ENCODE results near the gene RPS14. TPM values are rescaled to one million over a fixed set of nuclear protein-coding genes. Genes with fewer than 3 reads are reported as not detected.
"Not testable (repeated sequence)": the region's sequence is repeated elsewhere in the genome, so short reads cannot be mapped to it uniquely, and the experiment has no call there.

RPS14 gene
- total RNA-seq, 1 donor from 2014 or later = 1,931 TPM

DNA sequence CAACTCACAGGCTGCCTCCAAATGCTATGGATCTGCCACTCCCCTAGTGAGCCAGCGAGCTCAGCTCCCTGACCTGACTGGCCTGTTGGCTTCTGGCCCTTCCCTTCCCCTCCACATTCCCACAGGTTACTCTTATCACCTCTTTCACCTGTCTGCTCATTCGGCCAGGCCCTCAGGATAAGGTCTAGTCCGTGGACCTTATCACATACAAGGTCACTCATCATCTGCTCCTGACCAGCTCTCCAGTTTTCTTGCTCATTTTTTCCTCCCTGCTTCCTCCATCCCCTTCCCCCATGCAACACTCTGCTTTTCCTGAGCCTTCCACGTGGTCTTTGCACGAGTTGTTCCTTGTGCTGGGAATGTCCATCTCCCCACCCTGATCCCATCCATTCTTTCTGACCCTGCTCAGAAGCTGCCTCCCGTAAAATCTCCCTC is 32.5 kb upstream of the RPS14 start:
- intact Hi-C loops (cut with micrococcal nuclease) = no loop called here

DNA sequence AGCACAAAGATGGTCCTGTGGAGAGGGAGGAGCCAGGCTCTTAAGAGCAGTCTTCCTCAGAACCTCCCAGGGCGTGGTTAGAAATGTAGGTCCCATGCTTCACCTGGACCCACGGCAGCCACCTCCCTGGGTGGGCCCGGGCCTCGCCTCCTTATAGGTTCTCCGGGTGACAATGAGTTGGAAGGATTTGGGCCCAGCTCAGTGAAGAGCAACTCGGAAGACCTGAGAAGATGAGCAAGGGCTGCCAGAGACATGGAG is 32.1 kb upstream of the RPS14 start:
- intact Hi-C loops (cut with micrococcal nuclease) = no loop called here

DNA sequence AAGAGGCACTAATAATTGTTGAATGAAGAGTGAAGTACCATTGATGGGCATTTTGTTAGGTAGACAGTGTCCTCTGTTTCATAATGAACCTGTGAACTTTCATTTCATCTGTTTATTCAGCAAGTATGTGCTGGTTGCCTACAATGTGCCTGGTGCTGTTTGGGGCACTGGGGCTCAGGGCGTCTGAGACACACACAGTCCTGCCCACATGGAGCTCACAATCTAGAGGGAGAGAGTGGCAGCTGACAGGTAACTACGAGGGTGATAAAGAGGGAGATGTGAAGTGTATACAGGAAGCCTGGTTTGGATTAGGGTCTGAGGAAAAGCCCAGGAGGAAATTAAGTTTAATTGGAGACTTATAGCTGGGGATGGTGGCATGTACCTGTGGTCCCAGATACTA is 29.9 kb upstream of the RPS14 start:
- intact Hi-C loops (cut with micrococcal nuclease) = no loop called here

DNA sequence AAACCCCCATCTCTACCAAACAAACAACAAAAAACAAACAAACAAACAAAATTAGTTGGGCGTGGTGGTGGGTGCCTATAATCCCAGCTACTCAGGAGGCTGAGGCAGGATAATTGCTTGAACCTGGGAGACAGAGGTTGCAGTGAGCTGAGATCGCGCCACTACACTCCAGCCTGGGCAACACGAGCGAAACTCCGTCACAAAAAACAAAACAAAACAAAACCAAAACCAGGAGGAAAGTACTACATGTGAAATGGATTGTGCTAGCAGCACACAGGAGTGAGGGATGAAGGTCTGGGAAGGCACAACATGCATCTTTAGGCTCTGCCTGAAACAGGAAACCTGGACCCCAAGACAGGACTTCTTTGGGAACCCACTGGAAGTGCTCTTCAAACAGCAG is 27.0 kb upstream of the RPS14 start:
- intact Hi-C loops (cut with micrococcal nuclease) = not testable (repeated sequence)

DNA sequence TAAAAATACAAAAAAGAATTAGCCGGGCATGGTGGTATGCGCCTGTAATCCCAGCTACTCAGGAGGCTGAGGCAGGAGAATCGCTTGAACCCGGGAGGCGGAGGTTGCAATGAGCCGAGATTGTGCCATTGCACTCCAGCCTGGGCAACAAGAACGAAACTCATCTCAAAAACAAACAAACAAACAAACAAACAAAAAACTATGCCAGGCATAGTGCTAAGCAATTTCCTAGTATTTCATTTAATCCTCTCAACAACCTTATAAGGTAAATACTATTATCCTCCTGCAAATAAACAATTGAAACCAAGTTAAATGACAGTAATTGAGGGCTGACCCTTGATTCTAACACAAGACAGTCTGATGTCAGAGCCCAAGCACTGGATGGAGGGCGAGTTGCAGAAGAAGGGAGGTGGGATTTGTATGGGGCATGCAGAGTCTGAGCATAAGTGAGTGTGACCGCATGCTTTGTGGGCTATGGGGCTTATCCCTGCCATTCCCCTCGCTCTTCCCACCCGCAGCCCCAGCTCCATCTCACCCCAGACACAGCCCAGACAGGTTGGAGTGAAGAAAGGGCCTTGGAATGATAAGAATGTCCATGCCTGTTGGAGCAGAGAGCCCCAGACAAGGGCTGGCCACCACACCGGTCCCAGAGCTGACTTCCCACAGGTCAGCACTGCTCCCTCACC is 24.3 kb upstream of the RPS14 start:
- intact Hi-C loops (cut with micrococcal nuclease) = no loop called here

DNA sequence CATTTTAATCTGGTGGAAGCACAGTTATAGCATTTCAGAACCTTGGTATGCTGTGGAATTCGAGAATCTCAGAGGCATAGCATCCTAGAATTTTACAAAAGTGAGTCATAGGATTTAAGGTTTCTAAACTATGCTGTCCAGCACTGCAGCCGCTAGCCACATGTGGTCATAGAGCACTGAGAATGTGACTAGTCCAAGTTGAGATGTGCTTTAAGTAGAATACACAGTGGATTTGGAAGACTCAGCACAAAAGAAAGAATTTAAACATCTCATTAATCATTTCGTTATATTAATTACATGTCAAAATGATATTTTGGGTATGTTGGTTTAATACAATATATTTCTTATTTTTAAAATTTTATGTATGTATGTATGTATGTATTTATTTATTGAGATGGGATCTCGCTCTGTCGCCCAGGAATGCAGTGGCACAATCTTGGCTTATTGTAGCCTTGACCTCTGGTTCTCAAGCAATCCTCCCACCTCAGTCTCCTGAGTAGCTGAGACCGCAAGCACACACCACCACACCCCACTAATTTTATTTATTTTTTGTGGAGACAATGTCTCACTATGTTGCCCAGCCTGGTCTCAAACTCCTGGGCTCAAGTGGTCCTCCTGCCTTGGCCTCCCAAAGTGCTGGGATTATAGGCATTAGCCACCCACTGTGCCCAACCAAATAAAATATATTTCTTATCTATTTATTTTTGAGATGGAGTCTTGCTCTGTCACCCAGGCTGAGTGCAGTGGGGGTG is 20.4 kb upstream of the RPS14 start:
- intact Hi-C loops (cut with micrococcal nuclease) = no loop called here

DNA sequence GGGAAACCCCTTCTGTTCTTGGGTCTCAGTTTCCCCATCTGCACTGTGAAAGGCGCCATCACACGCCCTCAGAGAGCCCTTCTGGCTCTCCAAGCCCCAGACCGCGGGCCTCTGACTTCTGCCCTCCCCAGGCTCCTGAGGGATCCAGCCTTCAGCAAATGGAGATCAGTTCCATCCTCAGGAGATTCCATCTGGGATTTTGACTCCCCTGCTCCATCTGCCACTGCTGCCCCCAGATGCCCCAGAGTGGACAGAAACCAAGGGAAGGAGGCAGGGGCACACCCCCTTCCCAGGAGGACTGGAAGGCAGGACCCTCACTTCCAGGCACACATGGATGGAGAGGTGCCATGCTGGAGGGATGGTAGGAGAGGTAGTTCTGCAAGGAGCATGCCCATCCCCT is 18.7 kb upstream of the RPS14 start:
- intact Hi-C loops (cut with micrococcal nuclease) = no loop called here

DNA sequence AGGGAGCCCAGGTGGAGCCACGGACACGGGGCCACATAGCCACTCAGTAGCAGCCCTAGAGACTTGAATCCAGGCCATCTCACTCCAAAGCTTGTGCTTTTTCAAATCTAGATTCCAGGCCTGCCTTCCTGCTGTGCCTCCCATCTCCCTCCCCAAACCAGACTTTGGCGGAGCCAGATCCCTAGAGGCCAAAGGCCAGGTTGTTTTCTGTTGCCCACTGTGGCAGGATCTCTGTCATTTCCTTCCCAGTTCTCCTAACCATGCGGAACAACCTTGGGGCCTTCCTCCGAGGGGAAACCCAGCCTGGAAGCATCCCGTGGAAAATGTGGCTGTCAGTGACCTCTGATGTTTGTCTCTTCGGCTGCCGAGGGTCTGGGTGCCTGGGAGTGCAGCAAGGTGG is 16.4 kb upstream of the RPS14 start:
- intact Hi-C loops (cut with micrococcal nuclease) = no loop called here

DNA sequence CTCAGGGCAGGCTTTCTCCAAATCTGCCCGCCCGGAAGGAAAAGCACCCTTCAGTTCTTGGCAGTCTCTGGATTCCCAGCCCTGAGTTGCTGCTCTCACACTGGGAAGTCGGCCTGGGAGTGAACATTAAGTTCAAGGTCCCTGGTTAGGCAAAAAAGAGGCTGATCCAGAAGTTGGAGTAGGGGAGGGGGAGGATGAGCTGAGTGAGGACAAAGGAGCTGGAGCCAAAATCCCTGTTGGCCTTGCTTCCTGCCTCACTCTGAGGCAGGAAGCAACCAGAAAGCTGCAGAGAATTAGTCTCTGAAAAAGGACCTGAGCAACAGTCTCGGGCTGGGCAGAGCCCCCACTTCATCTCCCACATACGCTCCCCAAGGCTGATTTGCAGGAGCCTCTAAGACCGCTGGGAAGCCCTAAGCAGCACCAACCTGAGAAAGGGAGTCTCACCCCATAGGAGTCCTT is 15.0 kb upstream of the RPS14 start:
- intact Hi-C loops (cut with micrococcal nuclease) = no loop called here

DNA sequence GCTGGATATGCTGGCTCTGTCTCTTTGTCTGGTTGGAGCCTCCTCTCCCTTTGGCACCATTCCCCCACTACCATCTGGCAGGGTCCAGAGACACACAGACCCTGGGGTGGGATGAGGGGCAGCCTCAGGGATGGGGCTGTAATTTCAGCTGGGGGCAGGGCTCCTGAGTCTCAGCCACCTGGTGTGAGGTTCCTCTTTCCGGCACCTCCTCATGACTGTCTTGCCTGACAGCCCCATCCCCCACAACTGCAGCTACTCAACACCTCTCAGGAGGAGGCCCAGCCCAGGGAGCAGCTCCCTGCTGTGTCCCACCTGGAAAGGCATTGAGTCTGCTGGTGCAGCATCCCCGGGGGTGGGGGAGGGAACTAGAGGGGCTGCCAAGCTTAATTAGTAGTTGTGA is 11.7 kb upstream of the RPS14 start:
- intact Hi-C loops (cut with micrococcal nuclease) = no loop called here

DNA sequence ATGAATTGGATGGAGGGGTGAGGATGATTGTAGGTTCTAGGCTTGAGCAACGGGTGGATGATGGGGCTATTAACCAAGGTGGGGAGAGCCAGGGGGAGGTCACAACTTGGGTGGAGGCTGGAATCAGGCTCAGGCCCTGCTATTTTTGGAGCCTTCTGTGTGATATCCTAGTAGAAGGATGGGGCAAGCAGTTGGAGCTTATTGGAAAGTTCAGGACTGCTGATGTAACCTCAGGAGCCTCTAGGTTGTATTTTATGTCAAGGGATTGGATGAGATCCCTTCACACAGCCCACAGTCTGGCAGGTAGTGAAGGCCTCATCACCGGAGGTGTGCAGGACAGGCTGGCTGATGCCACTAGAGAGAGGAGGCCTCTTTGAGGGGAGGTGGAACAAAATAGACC is 11.2 kb upstream of the RPS14 start:
- intact Hi-C loops (cut with micrococcal nuclease) = no loop called here

DNA sequence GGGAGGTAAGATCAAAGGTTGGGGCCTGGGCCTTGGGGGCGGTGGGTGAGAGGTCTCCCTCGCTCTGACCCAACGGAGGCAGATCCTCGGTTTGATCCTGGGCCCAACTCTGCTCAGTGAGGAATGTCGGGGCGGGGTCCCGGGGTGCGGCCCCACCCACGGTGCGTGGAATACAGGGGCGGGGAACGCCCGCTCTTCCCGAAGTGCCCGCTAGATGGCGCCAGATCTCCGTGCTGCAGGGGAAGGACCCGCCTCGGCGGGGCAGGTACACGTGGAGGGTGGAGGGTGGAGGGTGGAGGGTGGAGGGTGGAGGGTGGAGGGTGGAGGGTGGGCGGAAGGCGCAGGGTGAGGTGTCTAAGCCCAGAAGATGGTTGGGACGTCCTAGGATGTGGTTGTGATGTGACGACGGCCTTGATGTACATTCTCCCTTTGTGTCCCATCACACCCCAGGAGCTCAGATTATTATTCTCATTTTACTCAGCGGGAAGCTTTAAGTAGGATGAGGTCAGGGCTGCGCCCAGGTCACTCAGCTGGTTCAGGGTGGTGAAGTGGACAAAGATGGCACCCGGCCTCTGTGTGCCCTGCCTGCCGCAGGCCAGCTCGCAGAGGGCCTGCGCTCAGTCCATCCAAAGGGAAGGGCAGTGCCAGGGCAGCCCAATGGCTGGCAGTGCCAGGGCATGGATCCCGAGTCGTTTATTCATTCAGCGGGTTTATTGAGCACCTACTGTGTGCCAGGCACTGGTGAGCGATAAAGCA is 9.4 kb upstream of the RPS14 start:
- intact Hi-C loops (cut with micrococcal nuclease) = loop anchor here (1.0 to 10.0 kb wide), 12 partner anchors 9 to 986 kb away; partner anchors contain the start of genes DCTN4, RBM22 and SLC36A1

DNA sequence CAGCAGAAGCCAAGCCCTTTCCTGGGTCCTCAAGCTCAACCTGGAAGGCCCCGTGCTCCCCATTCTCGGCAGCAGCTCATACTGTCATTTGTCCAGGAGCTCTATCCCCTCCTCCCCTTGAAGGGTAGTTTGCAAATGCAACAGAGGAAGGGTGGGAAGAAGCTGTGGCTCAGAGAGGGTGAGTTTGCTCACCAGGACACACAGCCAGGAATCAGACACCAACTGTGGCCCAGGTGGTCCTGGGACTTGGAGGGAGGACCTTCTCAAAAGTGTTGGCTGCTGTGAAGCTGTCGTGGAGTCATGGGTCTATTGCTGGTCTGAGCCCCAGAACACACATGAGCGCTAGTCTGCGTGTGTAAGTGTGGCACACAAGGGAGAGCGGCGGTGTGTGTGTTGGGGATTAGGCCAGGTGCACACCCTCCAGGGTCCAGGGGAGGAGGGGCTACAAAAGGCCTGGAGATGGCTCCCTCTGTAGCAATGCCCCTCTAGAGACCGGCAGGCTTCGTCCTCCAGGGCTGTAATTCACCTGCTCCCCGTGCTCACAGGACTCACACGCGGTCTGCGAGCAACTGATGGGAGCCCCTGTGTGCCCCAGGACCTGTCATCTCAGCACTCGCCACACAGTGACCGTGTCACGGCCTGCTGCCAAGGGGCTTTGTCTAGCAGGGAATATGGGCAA is 8.2 kb upstream of the RPS14 start:
- intact Hi-C loops (cut with micrococcal nuclease) = loop anchor here (1.0 to 10.0 kb wide), 6 partner anchors 7 to 987 kb away; partner anchors contain the start of genes DCTN4 and SLC36A1

DNA sequence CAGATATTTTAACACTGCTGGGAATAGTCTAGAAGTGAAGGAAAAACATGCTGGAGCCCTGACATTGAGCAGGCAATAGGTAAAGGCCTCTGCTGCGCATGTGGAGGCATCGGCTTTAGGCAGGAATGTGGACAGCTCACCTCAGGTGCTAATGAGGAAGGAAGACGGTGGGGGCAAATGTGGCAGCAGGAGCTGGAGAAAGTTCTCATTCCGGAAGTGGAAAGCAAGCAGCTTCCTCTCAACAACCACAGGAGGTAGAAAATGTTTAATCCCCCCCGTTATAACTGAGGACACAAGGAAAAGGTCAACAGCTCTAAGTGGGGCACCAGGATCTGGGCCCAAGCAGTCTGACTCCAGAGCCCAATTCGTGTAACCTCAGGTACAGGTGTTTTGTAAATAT is 7.6 kb upstream of the RPS14 start:
- intact Hi-C loops (cut with micrococcal nuclease) = loop anchor here (5.0 to 10.0 kb wide), 2 partner anchors 590 to 988 kb away; partner anchors contain the start of gene SLC36A1

DNA sequence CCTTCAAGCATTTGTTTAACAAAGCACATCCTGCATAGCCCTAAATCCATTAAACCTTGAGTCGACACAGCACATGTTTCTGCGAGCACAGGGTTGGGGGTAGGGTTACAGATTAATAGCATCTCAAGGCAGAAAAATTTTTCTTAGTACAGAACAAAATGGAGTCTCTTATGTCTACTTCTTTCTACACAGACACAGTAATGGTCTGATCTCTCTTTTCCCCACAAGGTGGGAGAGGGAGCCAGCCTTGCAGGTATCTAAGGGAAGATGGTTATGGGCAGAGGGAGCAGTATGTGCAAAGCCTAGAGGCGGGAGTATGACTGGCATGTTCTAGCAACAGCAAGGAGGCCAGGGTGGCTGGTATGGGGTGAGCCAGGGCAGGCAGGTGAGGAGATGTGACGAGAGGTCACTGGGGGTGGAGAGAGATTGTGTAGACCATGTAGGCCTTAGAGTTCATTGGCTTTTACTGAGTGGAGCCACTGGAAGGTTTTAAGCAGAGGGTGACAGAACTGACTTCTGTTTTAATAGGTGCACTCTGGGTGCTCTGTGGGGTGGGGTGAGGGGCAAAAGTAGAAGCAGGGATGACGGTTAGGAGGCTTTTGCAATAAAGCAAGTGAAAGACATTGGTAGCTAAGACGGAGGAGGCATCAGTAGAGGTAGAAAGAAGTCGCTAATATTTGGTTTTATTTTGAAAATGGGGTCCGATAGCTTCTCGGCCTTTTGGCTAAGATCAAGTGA is 5.1 kb upstream of the RPS14 start:
- intact Hi-C loops (cut with micrococcal nuclease) = loop anchor here (5.0 to 10.0 kb wide), 3 partner anchors 292 to 990 kb away; partner anchors contain the start of gene SLC36A1

DNA sequence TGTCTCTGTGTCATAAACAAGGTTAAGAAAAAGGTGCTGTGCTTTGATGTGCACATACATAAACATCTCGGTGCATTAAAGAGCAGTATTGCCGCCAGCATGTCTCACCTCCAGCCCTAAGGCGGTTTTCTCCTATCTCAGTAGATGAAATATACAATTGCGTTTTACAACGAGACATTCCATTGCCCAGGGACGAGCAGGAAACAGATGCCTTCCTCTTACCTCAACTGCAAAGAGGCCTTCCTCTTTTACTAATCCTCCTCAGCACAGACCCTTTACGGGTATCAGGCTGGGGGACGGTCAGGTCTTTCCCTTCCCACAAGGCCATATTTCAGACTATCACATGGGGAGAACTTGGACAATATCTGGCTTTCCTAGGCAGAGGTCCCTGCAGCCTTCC is 4.5 kb upstream of the RPS14 start:
- intact Hi-C loops (cut with micrococcal nuclease) = loop anchor here (5.0 to 10.0 kb wide), 2 partner anchors 292 to 991 kb away; partner anchors contain the start of gene SLC36A1

DNA sequence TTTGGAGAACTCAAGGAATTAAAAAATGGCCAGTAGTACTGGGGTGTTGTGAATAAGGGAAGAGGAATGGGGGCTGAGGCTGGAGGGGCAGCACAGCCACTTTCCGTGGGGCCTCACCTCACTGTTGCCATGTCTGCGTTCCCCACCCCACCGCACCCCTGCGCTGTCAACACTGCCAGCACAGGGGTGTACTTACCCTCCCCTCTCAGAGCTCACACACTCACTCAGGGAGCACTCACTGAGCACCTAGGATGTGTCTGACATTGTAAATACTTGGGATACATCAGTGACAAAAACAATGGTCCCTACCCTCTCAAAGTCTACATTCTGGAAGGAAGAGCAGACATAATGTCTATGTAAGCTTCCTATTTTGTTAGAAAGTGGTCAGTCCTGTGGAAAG is 3.4 kb upstream of the RPS14 start:
- intact Hi-C loops (cut with micrococcal nuclease) = loop anchor here (5.0 to 10.0 kb wide), 2 partner anchors 291 to 992 kb away; partner anchors contain the start of gene SLC36A1

DNA sequence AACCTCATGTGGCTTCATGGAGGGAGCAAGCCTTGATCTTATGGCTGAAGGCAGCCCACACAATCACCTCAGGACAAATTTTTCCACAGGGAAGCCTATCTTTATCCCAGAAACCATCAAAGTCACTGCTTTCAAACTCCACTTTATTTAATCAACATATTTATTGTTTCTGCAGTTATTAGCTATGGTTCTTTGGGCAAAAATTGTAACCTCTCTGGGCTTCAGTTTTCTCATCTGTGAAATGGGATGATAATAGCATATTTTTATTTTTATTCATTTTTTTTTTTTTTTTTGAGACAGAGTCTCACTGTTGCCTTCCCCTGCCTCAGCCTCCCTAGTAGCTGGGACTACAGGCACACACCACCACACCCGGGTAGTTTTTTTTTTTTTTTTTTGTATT is 2.1 kb upstream of the RPS14 start:
- intact Hi-C loops (cut with micrococcal nuclease) = loop anchor here (5.0 to 10.0 kb wide), 2 partner anchors 289 to 993 kb away; partner anchors contain the start of gene SLC36A1

DNA sequence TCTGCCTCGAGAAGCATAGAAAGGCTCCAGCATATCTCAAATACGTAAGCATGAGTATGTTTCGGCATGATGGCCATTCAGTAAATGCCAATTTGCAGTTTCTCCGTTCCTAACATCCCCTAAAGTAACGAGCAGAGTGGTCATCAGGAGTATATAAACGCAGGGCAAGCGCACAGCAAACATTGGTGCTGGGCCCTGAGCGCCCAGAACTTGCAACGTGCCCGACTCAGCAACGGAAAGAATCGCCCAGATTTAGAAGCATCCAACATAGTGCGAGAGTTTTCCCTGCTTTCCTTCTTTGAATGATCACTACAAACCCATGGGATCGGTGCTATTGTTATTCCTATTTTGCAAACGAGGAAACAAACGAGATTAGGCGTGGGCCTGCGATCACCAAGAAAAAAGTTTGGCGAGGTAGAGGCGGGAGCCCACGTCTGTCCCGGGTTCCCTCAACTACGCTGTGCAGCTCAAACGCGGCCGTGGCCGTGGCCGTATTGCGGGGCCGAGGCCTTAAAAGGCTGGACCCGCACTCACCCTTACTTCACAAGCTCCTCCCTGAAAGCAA is 505 bp downstream of the RPS14 start:
- intact Hi-C loops (cut with micrococcal nuclease) = loop anchor here (1.0 to 5.0 kb wide), 13 partner anchors 13 to 1322 kb away; partner anchors contain the start of genes CD74, CSNK1A1, G3BP1 and GM2A

DNA sequence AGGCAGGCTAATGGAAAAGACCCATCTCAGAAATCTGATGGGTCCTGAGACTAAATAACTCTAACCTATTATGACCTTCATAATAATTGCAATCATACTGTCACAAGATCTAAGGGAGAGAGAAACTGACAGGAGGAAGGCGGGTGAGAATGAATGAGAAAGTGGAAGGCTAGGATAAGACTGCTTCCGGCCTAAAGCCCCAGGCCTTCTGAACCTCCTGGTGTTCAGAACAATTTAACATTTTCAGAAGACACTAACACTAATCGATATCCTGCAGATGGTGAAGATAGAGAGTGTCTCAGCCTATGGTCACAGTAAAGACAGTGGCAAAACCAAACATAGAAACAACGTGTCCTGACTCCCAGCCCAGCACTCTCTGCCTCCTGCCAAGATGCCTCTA is 1.2 kb downstream of the RPS14 start:
- intact Hi-C loops (cut with micrococcal nuclease) = loop anchor here (2.0 to 5.0 kb wide), 6 partner anchors 208 to 898 kb away; partner anchors contain the start of genes CSNK1A1, GM2A and IRGM
